Retina (tissue), 1 donor: Measurements from ENCODE around the gene NPFFR1.

Experiments used
- DNase-seq: peaks from one replicate; pipeline ENCODE4 v3.0.0-alpha.2; 2016

The NPFFR1 gene

GRCh38 chr10:70312972-70313371 is 29.2 kb upstream of the NPFFR1 start:
- DNase-seq = no peak

- no peak for DNase-seq
These were observed 28.4 kb upstream of the NPFFR1 start for GRCh38 chr10:70312249-70312648.

DNA sequence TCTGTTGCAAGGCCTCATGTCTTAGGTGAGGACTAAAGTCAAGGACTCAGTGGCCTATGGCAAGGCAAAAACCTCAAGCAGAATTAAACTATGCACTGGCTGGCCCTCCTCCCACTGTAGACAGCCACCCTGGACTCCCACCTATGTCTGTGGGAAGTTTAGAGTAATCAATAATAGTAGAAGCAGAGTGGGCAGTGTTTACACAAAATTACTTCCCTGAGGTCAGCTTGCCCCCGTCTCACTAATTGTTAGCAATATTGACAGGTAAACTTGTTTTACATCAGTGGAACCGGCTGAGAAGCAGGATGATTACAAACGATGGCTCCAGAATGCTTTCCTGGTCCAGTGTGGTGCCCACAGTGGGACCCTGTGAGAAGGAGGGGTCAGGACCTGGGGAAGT is 27.9 kb upstream of the NPFFR1 start:
- no peak for DNase-seq

DNA sequence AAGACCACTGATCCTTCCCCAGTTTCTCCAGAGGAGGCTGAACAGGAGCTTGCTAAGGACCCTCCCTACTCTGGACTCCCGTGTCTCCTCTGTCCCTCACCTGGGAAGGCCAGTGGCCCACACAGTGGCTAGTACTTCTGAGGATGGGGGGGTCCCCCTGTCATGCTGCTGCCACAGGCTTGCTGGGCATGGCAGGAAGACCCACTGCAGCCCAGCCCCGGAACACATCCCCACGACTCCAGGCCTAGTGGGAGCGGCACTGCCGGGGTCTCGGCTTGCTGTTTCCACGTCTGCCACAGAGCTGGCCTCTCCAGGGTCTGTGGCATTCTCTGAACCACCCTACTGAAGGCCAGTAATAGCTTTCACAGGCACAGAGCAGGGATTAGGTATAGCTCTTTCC is 25.9 kb upstream of the NPFFR1 start:
- no peak for DNase-seq

DNA sequence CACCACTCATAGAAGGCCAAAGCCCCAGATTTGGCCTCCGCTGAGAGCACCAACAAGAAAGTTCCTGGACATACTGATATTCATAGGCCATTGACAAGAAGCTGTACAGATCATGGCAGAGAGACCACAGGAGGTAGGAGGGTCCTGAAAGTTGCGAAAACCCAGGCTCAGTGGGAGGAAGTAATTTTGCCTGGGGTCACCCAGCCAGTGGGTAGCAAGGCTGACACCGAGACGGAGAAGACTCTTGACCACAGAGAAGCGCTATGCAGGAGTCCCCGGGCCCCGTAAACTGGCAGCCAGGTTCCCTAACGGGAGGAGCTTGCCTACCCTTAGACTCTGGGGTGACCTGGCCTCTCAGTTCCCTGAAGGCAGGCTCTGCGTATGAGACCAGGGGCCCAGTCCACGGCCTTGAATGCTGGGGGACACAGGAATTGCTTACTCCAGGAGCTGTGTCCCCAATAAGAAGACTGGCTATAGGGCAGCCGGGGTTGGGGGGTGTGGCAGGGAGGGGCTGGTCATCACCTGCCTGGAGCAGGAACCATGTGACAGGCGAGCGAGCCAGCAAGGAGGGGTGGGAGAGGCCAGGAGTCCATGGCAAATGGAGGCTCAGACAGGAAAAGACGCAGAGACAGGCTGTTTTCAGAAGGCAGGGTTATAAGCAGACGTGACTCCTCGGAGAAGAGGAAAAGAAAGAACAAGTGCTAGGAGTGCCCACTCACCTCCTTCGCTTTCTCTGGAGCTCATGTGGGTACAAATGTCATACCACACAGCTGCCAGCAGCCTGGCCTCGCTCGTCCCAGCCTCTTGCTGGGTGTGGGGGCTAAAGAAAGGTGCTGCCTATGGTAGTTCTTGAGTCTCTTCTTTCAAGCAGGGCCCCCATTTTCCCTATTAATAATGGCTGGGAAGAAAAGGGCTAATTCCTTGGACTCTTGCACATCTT is 24.6 kb upstream of the NPFFR1 start:
- no peak for DNase-seq

DNA sequence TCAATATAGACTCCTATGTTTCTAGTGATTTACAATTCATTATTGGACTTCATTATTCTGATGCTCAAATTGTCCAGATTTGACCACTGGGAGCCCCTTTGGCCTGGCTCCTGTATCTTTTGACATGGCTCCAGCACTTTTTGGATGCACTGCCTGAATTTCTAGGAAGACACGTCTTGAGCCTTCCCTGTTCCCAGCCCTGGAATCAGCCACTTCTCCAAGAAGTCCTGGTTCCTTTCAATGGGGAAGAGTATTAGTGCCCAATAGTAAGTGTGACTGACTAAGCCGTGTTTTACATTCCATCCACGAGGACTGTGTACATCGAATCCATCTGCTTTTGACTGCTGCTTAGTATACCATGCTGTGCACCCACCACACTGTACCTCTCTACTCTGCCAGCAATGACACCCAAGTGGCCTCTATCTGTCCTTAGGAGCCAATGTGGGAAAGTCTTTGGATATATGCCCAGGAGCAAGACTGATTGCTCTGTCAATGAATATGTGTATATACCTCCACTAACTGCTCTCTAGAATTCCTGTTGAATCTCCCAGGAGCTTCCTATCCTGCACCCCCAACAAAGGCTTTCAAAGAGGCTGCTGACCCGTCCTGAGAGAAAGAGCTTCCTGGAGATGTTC is 23.2 kb upstream of the NPFFR1 start:
- no peak for DNase-seq

DNA sequence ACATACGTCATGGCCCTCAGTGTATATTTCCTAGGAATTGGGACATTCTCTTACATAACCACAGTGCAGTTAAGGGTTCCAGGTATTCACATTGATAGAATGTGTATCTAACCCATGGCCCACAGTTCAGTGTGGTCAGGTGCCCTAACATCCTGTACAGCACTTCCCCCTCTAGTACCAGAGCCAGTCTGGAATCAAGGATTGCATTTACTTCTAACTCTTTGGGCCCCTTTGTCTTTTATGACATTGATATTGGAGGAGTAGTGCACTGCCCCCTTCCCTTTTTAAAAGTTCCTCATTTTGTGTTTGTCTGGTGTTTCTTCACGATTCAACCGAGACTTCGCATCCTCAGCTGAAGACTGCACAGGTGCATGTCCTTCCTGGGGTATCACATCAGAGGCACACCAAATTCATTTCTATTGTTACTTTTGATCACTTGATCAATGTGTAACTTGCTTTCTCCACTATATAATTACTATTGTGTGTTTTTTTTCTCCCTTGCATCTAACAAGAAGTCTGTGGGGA is 22.4 kb upstream of the NPFFR1 start:
- DNase-seq = no peak

DNA sequence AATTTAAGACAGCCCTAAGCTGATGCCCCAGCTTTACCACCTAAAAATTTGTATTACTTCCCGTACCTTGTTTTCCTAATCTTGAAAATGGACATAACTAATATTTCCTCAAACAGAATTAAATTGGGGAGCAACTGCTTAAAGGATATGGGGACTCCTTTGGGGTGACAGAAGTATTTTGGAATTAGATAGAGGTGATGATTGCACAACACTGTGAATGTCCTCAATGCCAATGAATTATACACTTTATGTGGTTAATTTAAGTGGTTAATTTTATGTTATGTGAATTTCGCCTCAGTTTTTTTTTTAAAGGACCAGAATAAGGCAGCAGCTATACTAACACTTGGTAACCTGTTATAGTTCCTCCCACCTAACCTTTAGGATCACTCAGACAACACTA is 19.9 kb upstream of the NPFFR1 start:
- DNase-seq = no peak

GRCh38 chr10:70302292-70302691 is 18.5 kb upstream of the NPFFR1 start:
- no peak for DNase-seq

DNA sequence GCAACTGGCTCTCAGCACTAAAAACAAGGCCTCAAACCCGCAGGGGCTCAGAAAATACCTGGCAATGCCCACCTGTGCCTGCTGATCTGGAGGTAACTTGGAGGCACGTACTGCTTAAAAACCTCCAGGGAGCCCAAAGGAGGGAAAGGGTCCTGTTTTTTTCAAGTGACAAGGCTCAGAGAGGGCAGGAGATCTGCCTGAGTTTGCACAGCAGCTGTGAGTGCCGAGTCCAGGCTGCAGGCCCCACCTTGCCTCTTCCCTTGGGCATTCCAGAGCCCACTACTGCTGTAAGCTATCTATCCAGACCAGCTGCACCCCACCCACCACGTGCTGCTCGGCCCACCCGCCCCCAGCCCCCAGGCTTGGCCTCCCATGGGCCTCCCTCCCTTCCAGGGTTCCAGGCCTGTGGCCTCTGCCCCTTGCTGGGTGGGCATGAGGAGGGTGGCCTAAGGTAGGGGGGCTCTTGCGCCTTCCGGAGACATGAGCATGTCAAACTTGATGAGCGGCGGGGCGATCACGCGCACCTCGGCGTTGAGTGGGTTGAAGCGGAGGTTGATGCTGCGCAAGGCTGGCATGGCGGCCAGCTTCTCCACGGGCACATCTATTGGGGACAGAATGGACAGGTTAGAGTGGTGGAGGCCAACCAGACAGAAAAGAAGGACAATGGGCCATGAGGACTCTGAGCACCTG is 17.2 kb upstream of the NPFFR1 start:
- no peak for DNase-seq

DNA sequence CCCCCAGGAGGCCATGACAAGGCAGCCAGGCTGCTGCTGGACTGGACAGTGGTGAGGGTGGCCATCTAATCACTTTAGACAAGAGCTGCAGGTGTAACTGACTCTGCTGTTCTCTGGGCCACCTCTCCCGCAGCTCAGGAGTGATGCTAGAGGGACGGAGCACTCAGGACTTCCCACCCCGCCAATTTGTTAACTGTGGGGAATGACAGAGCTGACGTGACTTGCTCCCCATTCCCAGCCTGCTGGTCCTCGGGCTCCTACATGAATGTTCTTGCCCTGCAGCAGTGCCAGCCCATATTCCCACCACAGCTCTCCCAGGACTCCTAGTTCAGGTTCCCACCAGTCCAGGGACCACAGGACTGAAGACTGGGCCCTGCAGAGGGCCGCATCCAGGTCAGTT is 16.7 kb upstream of the NPFFR1 start:
- DNase-seq = no peak

GRCh38 chr10:70299876-70300275 is 16.1 kb upstream of the NPFFR1 start:
- DNase-seq = no peak

DNA sequence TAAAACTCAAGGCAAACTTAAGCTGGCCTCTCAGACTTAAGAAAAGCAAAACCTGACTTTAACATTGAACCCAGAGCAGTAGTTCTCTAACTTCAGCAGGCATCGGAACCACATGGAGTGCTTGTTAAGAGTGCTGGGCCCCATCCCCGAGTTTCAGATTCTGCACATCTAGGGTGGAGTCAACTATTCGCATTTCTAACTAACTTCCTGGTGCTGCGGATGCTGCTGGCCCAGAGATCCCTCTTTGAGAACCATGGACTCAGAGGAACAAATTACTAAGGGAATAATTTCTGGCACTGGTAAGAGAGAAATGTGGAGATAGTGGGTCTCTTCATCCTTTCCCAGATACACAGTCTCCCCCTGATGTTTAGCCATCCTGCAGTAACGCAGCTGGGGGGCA is 14.6 kb upstream of the NPFFR1 start:
- DNase-seq = no peak

- DNase-seq = no peak
These were observed 13.4 kb upstream of the NPFFR1 start for GRCh38 chr10:70297224-70297623.

DNA sequence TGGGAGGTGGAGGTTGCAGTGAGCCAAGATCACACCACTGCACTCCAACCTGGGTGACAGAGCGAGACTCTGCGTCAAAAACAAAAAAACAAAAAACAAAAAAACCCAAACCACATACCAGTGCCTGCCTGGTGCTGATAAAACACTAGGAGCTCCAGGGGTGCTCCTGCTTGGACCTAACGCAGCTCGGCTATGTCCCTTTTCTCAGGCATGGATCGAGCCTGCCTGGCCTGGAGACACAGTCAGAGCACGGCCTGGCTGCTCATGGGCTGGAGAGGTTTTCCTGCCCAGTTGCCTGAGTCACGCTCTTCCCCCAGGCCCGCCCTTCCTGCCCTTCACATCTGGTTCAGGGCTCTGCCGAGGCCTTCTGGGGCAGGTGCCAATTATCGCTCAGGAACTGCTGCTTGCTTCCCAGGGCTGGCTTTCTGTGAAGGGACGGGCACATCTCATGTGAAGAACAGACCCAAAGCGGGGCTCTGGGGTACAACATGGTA is 12.6 kb upstream of the NPFFR1 start:
- no peak for DNase-seq

- no peak for DNase-seq
These were observed 12.1 kb upstream of the NPFFR1 start for GRCh38 chr10:70295926-70296325.

DNA sequence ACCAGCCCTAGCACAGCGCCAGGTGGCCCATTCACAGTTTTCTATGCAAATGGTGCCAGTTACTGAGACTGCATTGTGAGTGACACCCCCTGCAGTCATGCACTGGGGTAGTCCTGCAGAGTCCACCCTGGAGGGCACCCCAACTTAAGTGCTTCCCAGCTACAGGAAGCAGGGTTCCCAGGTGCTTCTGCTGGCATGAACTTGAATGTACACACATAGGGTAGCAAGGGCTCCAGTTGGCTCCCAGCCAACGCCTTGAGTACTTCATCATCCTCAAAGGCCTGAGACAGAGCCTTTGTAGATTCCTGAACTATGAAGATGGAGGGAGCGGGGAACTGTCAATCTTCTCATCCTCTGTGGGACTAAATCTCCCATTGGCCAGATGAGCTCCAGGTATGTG is 11.5 kb upstream of the NPFFR1 start:
- no peak for DNase-seq

- no peak for DNase-seq
These were observed 9.5 kb upstream of the NPFFR1 start for GRCh38 chr10:70293169-70293843.

GRCh38 chr10:70292004-70292403 is 8.2 kb upstream of the NPFFR1 start:
- DNase-seq = no peak

- DNase-seq = no peak
These were observed 5.9 kb upstream of the NPFFR1 start for GRCh38 chr10:70289739-70290138.

- DNase-seq = no peak
These were observed 2.8 kb upstream of the NPFFR1 start for GRCh38 chr10:70286616-70287015.

- DNase-seq = no peak
These were observed 1.6 kb upstream of the NPFFR1 start for GRCh38 chr10:70285476-70285831.
